GM18519 (cell line): ENCODE results near the gene RAB6D.
"Not testable (repeated sequence)": the region's sequence is repeated elsewhere in the genome, so short reads cannot be mapped to it uniquely, and the experiment has no call there.

ENCODE experiments used
- ATAC-seq: cut with Tn5 transposase; IDR thresholded peaks from one replicate; pipeline ENCODE4 v1.9.1; 2021; ENCODE audit warnings: mild to moderate bottlenecking, moderate library complexity; ENCODE audit not compliant: unreplicated experiment, low FRiP score

RAB6D gene

GRCh38 chr2:131363703-131364186 lies at the start of gene RAB6D:
RAB6D (minus strand) TSS chr2:131364168; CDS start chr2:131363720, 448 bp downstream.
- not testable (repeated sequence) for ATAC-seq

GRCh38 chr2:131413148-131413747 lies 49.3 kb upstream of the RAB6D start:
- peak; percentile 71 for ATAC-seq

GRCh38 chr2:131410173-131410572 lies 46.2 kb upstream of the RAB6D start:
- no peak for ATAC-seq

GRCh38 chr2:131408778-131409177 lies 44.8 kb upstream of the RAB6D start:
- ATAC-seq: no peak

GRCh38 chr2:131408207-131408606 lies 44.2 kb upstream of the RAB6D start:
- ATAC-seq: no peak

- ATAC-seq: no peak
Measured at GRCh38 chr2:131404753-131405152, 40.8 kb upstream of the RAB6D start.

- no peak for ATAC-seq
Measured at GRCh38 chr2:131402320-131403039, 38.5 kb upstream of the RAB6D start.

- no peak for ATAC-seq
Measured at GRCh38 chr2:131400849-131401248, 36.9 kb upstream of the RAB6D start.

- not testable (repeated sequence) for ATAC-seq
Measured at GRCh38 chr2:131400441-131400840, 36.5 kb upstream of the RAB6D start.

- ATAC-seq: not testable (repeated sequence)
Measured at GRCh38 chr2:131396209-131396608, 32.2 kb upstream of the RAB6D start.

- not testable (repeated sequence) for ATAC-seq
Measured at GRCh38 chr2:131395024-131395645, 31.2 kb upstream of the RAB6D start.

GRCh38 chr2:131394147-131394931 lies 30.4 kb upstream of the RAB6D start:
- ATAC-seq: no peak

GRCh38 chr2:131391953-131392352 lies 28.0 kb upstream of the RAB6D start:
- not testable (repeated sequence) for ATAC-seq

- not testable (repeated sequence) for ATAC-seq
Measured at GRCh38 chr2:131391471-131391870, 27.5 kb upstream of the RAB6D start.

- ATAC-seq: not testable (repeated sequence)
Measured at GRCh38 chr2:131390495-131391130, 26.6 kb upstream of the RAB6D start.

- no peak for ATAC-seq
Measured at GRCh38 chr2:131389657-131390056, 25.7 kb upstream of the RAB6D start.

GRCh38 chr2:131388834-131389233 lies 24.9 kb upstream of the RAB6D start:
- ATAC-seq: not testable (repeated sequence)

GRCh38 chr2:131373111-131373510 lies 9.1 kb upstream of the RAB6D start:
- ATAC-seq: not testable (repeated sequence)

GRCh38 chr2:131369954-131370353 lies 6.0 kb upstream of the RAB6D start:
- no peak for ATAC-seq

GRCh38 chr2:131368493-131369066 lies 4.6 kb upstream of the RAB6D start:
- not testable (repeated sequence) for ATAC-seq
